Subcutaneous adipose tissue (tissue), 4 donors: Measurements from ENCODE around the gene SH3TC2. TPM values are rescaled to one million over a fixed set of nuclear protein-coding genes. Genes with fewer than 3 reads are reported as not detected.

ENCODE experiments used
- CTCF ChIP-seq: fragments of 450-650 bp; IDR thresholded peaks from one replicate; pipeline ENCODE4 v1.5.1; 2016; ENCODE audit warnings: low read depth, mild to moderate bottlenecking, control low read depth, antibody characterized with exemption, moderate library complexity
- total RNA-seq, 4 donors: library from RNA; depleted of rRNA; stranded (reverse); fragments of >200 nt; gene quantifications; one replicate each; pipeline ENCODE4 v1.1.0, GENCODE V29; 2016

Gene SH3TC2
- total RNA-seq, 4 donors from 2014 or later = 0.33 to 2.4 (median 0.44) TPM; not detected in 1

- no peak for TF ChIP-seq CTCF
These were observed 58.3 kb downstream of the SH3TC2 start for GRCh38 chr5:149004559-149004958.

- no peak for TF ChIP-seq CTCF
These were observed 59.8 kb downstream of the SH3TC2 start for GRCh38 chr5:149002761-149003689.

GRCh38 chr5:149002053-149002452 lies 60.8 kb downstream of the SH3TC2 start:
- TF ChIP-seq CTCF = no peak

- no peak for TF ChIP-seq CTCF
These were observed 61.7 kb downstream of the SH3TC2 start for GRCh38 chr5:149001162-149001561.

- TF ChIP-seq CTCF = no peak
These were observed 63.1 kb downstream of the SH3TC2 start for GRCh38 chr5:148999741-149000140.

GRCh38 chr5:148998174-148998797 lies 64.6 kb downstream of the SH3TC2 start:
- TF ChIP-seq CTCF = no peak

GRCh38 chr5:148996270-148996669 lies 66.6 kb downstream of the SH3TC2 start:
- no peak for TF ChIP-seq CTCF
